Sigmoid colon (tissue), 7 donors: ENCODE results near the gene DCK. TPM values are rescaled to one million over a fixed set of nuclear protein-coding genes. Genes with fewer than 3 reads are reported as not detected.

ENCODE experiments used
- DNase-seq: peaks from one replicate; pipeline ENCODE4 v3.0.0-alpha.2; 2019
- H3K27ac ChIP-seq, 4 donors: fragments of 200-600 bp; sonication (generic); one replicate each; pipeline ENCODE4 v1.5.1; 2016 to 2019; ENCODE audit warnings: mild to moderate bottlenecking in 1 of 4
- H3K27me3 ChIP-seq, 3 donors: fragments of 200-600 bp; sonication (generic); one replicate each; pipeline ENCODE4 v1.5.1; 2019; ENCODE audit warnings: mild to moderate bottlenecking in 1 of 3
- H3K36me3 ChIP-seq, 4 donors: fragments of 200-600 bp; sonication (generic); one replicate each; pipeline ENCODE4 v1.5.1; 2016 to 2019
- H3K4me1 ChIP-seq, 4 donors: fragments of 200-600 bp; sonication (generic); one replicate each; pipeline ENCODE4 v1.5.1; 2017 to 2019
- H3K4me3 ChIP-seq, 4 donors: fragments of 200-600 bp; sonication (generic); one replicate each; pipeline ENCODE4 v1.5.1; 2017 to 2019; ENCODE audit warnings: mild to moderate bottlenecking in 2 of 4, moderate library complexity in 1 of 4
- H3K9me3 ChIP-seq, 4 donors: fragments of 200-600 bp in 3 of 4; sonication (generic) in 3 of 4; one replicate each; pipeline versions ENCODE4 v1.5.1 to v1.6.1; 2013 to 2019
- EP300 ChIP-seq, 4 donors: sonication (generic); formaldehyde crosslinking; IDR thresholded peaks; one replicate each; pipeline ENCODE4 v1.6.1; 2017; ENCODE audit warnings: antibody characterized with exemption in 4 of 4
- POLR2A ChIP-seq, 2 donors: fragments of 450-650 bp; IDR thresholded peaks; one replicate each; pipeline ENCODE4 v1.6.1; 2016; ENCODE audit warnings: antibody characterized with exemption in 2 of 2, mild to moderate bottlenecking in 2 of 2, moderate library complexity in 2 of 2
- POLR2AphosphoS5 ChIP-seq, 4 donors: sonication (generic); formaldehyde crosslinking; IDR thresholded peaks; one replicate each; pipeline ENCODE4 v1.6.1; 2017; ENCODE audit warnings: antibody characterized with exemption in 4 of 4
- WGBS, 2 donors: extraction: QIAGEN DNeasy Blood & Tissue Kit; methylation state at CpG; one replicate each; pipeline ENCODE4 v1.1.7; 2013; 5-methylcytosine and 5-hydroxymethylcytosine counted together
- intact Hi-C: fragments of 100-400 bp; cut with DNase I; formaldehyde crosslinking; loops from one replicate; pipeline ENCODE4 v1.15.1; 2023
- polyA plus RNA-seq, 3 donors: library from polyadenylated mRNA; stranded (reverse); fragments of 200-250 nt; gene quantifications; one replicate each; pipeline ENCODE4 v1.2.3, GENCODE V29; 2013
- total RNA-seq, 4 donors: library from RNA; depleted of rRNA; stranded (reverse); fragments of >200 nt; gene quantifications; one replicate each; pipeline ENCODE4 v1.1.0, GENCODE V29; 2016
- TF ChIP-seq, protein P1 (sequence below), 4 experiments: fragments of 450-650 bp in 3 of 4; fragments of 200-600 bp in 1 of 4; IDR thresholded peaks; one replicate each; pipeline ENCODE4 v1.5.1; 2016 to 2019; ENCODE audit warnings: antibody characterized with exemption in 4 of 4, mild to moderate bottlenecking in 3 of 4, moderate library complexity in 2 of 4
- donor health status: healthy with polysubstance abuse.
- donor health status: Bipolar disorder and iron deficiency.
- donor health status: healthy.

Gene DCK
- total and polyA plus RNA-seq, 7 donors: 10.0 to 26.0 (median 17.3) TPM

DNA sequence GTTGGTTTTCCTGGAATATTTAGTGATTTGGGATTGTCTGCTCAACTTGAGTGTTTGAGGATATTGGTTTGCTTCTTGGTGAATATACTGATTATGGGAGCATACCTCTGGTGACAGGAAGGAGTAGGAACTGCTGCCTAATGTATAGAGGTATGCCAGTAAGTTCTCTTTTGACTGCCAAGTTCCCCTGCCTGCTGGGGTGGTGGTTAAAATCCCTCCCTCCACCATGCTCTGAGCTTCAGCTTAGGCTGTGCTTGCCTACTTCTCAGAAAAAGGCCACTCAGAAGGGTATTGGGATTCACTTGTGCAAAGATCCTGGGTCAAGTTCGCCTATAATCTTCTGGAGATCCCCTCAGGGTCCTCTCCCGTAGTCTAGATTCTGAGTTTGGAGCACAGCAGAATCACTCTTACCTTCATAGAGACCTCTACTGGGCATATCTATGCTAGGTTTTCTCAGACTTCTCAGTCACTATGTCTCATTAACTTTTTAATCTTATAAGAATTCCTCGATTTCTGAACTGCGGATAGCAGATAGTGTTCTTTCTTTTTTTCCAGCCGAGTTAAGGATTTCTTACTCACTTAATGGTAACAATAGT, 44.7 kb upstream of the DCK start:
- whole genome bisulfite sequencing, 2 donors: 86 to 90% methylated on average over 5 of the region's 5 CpGs
- intact Hi-C loops: no loop called here
- TF ChIP-seq EP300 (IDR thresholded peaks at IDR 0.05) (no peak), POLR2A (IDR thresholded peaks at IDR 0.05) (no peak), POLR2AphosphoS5 (IDR thresholded peaks at IDR 0.05) (no peak)
- TF ChIP-seq, protein P1, sequence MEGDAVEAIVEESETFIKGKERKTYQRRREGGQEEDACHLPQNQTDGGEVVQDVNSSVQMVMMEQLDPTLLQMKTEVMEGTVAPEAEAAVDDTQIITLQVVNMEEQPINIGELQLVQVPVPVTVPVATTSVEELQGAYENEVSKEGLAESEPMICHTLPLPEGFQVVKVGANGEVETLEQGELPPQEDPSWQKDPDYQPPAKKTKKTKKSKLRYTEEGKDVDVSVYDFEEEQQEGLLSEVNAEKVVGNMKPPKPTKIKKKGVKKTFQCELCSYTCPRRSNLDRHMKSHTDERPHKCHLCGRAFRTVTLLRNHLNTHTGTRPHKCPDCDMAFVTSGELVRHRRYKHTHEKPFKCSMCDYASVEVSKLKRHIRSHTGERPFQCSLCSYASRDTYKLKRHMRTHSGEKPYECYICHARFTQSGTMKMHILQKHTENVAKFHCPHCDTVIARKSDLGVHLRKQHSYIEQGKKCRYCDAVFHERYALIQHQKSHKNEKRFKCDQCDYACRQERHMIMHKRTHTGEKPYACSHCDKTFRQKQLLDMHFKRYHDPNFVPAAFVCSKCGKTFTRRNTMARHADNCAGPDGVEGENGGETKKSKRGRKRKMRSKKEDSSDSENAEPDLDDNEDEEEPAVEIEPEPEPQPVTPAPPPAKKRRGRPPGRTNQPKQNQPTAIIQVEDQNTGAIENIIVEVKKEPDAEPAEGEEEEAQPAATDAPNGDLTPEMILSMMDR (IDR thresholded peaks at IDR 0.05): no peak

DNA sequence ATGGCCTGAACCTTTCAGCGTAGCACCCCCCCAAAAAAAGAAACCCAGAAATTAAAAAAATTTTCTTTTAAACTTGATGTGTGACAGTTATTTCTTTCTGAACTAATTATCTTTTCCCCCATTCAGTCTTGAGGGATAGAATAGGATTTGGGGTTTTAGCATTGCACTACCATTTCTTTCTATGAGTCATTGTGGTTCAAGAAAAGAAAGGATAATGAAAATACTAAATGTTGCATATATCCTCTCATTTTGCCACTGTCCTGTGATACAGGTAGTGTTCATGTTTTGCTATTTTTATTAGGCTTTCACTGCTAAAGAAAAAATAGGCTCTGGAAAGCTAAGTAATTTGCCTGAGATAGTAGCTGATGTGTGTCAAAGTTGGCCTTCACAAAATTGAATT, 39.4 kb upstream of the DCK start:
- WGBS, 2 donors: 52 to 93% methylated on average over 1 of the region's 1 CpG
- H3K4me1 ChIP-seq: peaks cover 0 to 9% (median 4%) of the 10 kb centered on the region in 4 donors
- DNase-seq: no peak
- peaks cover 0 to under 1% (median 0%) of the 10 kb centered on the region in 4 donors for H3K36me3 ChIP-seq
- no peak for TF ChIP-seq POLR2A (IDR thresholded peaks at IDR 0.05)
- TF ChIP-seq EP300 (IDR thresholded peaks at IDR 0.05): no peak
- TF ChIP-seq, protein P1 (IDR thresholded peaks at IDR 0.05): no peak
- no peak for TF ChIP-seq POLR2AphosphoS5 (IDR thresholded peaks at IDR 0.05)
- H3K27ac ChIP-seq: no peak overlapping the region
- intact Hi-C loops: no loop called here
- no peak overlapping the region for H3K4me3 ChIP-seq
- no peaks in the 10 kb centered on the region for H3K27me3 ChIP-seq
- no peaks in the 10 kb centered on the region for H3K9me3 ChIP-seq

More for the DNA sequence above, 44.7 kb upstream of the DCK start:
- H3K4me3 ChIP-seq: no peak overlapping the region
- no peaks in the 10 kb centered on the region for H3K27me3 ChIP-seq
- peaks cover 0 to 6% (median 0%) of the 10 kb centered on the region in 4 donors for H3K4me1 ChIP-seq
- no peak overlapping the region for H3K27ac ChIP-seq
- no peaks in the 10 kb centered on the region for H3K9me3 ChIP-seq
- H3K36me3 ChIP-seq: no peaks in the 10 kb centered on the region
- no peak for DNase-seq

DNA sequence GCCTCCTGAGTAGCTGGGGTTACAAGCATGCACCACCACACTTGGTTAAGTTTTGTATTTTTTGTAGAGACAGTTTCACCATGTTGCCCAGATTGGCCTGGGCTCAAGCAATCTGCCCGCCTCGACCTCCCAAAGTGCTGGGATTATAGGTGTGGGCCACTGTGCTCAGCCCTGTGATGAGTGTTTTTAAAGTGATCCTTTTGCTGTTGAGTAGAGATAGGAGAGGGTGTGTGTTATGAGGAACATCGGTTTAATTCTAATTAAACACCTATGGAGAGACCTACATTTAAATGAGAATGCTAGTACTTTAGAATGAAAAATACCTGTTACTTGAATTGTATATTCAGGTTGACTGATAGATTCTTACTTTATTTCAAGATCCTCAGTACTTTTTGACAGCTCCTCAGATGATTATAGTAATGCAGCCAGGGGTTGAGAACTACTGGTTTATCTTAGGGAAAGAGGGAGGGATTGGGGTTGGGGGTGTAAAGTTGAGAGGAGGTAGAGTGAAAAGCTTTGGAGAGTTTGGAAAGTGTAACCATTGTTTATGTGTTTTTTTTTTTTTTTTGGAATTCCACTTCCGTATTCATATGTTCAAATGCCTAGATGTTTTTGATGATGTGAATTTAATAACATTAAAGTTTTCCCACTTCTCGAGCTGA, 36.8 kb upstream of the DCK start:
- Histone ChIP-seq H3K9me3 (no peaks in the 10 kb centered on the region), H3K4me3 (no peak overlapping the region), H3K27me3 (no peaks in the 10 kb centered on the region), H3K36me3 (peaks cover 0 to 27% (median 0%) of the 10 kb centered on the region in 4 donors), H3K27ac (no peak overlapping the region), H3K4me1 (peaks cover 0 to 9% (median 2%) of the 10 kb centered on the region in 4 donors)
- intact Hi-C loops: no loop called here
- DNase-seq: no peak
- TF ChIP-seq POLR2A (IDR thresholded peaks at IDR 0.05) (no peak), EP300 (IDR thresholded peaks at IDR 0.05) (no peak), POLR2AphosphoS5 (IDR thresholded peaks at IDR 0.05) (no peak)
- TF ChIP-seq, protein P1 (IDR thresholded peaks at IDR 0.05): no peak
- WGBS, 2 donors: 87% methylated on average over 5 of the region's 5 CpGs

DNA sequence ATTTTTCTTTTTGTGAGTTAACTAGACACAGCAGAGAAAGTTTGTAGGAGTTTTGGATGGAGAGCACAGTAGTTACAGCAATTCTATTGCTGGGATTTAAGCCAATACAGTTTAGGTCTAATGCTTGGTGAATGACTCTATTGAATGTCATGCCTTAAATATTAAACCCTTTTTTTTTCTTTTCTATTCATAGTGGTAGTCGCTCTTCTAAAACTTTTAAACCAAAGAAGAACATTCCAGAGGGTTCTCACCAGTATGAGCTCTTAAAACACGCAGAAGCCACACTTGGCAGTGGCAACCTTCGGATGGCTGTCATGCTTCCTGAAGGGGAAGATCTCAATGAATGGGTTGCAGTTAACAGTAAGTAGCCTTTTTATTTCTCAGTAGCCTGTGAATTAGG, 34.8 kb upstream of the DCK start:
- H3K36me3 ChIP-seq: peaks cover 0 to 30% (median 0%) of the 10 kb centered on the region in 4 donors
- H3K9me3 ChIP-seq: no peaks in the 10 kb centered on the region
- no peak for TF ChIP-seq EP300 (IDR thresholded peaks at IDR 0.05)
- TF ChIP-seq POLR2A (IDR thresholded peaks at IDR 0.05): no peak
- TF ChIP-seq, protein P1 (IDR thresholded peaks at IDR 0.05): no peak
- TF ChIP-seq POLR2AphosphoS5 (IDR thresholded peaks at IDR 0.05): no peak
- no peak overlapping the region for H3K27ac ChIP-seq
- no peaks in the 10 kb centered on the region for H3K27me3 ChIP-seq
- H3K4me3 ChIP-seq: no peak overlapping the region
- intact Hi-C loops: no loop called here
- no peak for DNase-seq
- WGBS, 2 donors: 90 to 93% methylated on average over 3 of the region's 3 CpGs
- peaks cover 0 to 9% (median 2%) of the 10 kb centered on the region in 4 donors for H3K4me1 ChIP-seq
